ENCODE results near the gene CCP110.

- TF ChIP-seq, protein P1, sequence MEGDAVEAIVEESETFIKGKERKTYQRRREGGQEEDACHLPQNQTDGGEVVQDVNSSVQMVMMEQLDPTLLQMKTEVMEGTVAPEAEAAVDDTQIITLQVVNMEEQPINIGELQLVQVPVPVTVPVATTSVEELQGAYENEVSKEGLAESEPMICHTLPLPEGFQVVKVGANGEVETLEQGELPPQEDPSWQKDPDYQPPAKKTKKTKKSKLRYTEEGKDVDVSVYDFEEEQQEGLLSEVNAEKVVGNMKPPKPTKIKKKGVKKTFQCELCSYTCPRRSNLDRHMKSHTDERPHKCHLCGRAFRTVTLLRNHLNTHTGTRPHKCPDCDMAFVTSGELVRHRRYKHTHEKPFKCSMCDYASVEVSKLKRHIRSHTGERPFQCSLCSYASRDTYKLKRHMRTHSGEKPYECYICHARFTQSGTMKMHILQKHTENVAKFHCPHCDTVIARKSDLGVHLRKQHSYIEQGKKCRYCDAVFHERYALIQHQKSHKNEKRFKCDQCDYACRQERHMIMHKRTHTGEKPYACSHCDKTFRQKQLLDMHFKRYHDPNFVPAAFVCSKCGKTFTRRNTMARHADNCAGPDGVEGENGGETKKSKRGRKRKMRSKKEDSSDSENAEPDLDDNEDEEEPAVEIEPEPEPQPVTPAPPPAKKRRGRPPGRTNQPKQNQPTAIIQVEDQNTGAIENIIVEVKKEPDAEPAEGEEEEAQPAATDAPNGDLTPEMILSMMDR (IDR thresholded peaks at IDR 0.05; ENCODE audit: borderline replicate concordance, extremely low read depth, low read length, poor library complexity, severe bottlenecking), result no peak
- TF ChIP-seq EZH2 (IDR thresholded peaks at IDR 0.05; ENCODE audit: borderline replicate concordance, low read depth, low read length, severe bottlenecking), result no peak
Observed at GRCh38 chr16:19488213-19488640, 35.5 kb upstream of the CCP110 start.

Data from DND-41 (cell line).